GM19324 (cell line): ENCODE measurements around the gene TMEM221.
A peak's percentile ranks its signal among the peaks of the same experiment; 100 is the strongest.

Source experiments
- ATAC-seq: cut with Tn5 transposase; IDR thresholded peaks from one replicate; pipeline ENCODE4 v1.9.1; 2021; ENCODE audit warnings: mild to moderate bottlenecking, moderate library complexity; ENCODE audit not compliant: unreplicated experiment, low FRiP score

TMEM221 gene

DNA sequence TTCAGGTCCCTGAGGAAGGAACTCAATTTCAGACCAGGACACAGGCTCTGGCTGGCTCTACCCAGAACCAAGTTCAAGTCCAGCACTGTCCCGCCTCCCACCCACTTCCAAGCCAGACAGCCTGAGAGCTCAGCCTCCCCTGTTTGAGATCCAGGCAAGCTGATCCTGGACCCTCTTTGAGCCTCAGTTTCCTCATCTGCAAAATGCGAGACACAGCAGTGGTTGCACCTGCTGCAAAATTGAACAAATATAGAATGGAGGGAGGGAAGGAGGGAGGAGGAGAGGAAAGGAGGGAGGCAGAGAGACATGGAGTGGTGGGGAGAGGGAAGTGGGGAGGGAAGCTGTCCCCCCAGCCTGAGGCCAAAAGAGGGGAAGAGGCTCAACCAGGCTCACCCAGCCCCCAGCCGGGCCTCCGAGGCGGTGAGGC, 751 bp downstream of the TMEM221 start:
- ATAC-seq = no peak

- no peak for ATAC-seq
These were observed 2.8 kb downstream of the TMEM221 start for GRCh38 chr19:17445526-17446165.

GRCh38 chr19:17441241-17442021, 7.0 kb downstream of the TMEM221 start:
- no peak for ATAC-seq

DNA sequence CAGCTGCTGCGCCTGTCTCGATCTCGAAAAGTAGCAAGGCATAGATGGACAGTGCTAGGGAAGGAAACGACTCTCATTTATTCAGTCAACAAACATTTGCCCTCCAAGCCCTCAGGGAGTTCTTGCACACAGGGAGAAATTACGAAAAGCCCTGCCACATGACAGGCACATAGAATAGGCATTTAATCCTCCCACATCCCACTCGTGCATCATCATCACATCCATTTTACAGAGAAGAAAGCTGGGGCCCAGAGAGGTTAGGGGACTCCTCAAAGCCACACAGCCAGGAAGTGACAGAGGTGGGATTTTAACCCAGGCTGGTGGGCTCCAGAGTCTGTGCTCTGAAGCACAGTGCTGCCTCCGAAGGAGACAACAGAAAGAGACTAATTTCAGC, 11.6 kb downstream of the TMEM221 start:
- ATAC-seq = no peak

GRCh38 chr19:17436094-17436873, 12.2 kb downstream of the TMEM221 start:
- ATAC-seq = no peak

DNA sequence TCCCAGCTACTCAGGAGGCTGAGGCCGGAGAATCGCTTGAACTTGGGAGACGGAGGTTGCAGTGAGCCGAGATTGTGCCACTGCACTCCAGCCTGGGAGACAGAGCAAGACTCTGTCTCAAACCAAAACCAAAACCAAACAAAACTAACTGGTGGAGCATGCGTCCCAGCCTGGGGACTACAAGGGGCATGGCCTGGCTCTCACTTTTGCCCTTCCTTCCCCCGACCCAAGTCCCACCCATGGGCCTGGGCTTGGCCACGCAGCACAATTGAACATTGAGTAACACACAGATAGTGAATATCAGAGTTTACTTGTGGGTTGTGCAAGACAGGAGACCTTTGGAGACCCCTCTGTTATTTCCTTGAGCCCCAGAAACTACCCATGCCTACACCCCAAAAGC, 13.2 kb downstream of the TMEM221 start:
- ATAC-seq = no peak

DNA sequence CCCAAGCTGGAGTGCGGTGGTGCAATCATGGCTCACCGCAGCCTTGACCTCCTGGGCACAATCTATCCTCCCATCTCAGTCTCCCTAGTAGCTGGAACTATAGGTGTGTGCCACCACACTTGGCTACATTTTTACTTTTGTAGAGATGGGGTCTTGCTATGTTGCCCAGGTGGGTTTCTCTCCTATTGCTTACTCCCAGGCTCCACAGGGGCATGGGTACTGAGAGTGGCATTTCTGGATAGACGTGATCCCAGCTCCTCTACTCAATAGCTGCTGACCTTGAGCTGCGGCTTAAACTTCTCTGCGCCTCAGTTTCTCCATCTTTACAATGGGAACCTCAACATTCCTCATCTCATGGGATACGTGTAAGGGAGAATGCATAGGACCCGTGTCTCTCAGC, 17.1 kb downstream of the TMEM221 start:
- no peak for ATAC-seq

DNA sequence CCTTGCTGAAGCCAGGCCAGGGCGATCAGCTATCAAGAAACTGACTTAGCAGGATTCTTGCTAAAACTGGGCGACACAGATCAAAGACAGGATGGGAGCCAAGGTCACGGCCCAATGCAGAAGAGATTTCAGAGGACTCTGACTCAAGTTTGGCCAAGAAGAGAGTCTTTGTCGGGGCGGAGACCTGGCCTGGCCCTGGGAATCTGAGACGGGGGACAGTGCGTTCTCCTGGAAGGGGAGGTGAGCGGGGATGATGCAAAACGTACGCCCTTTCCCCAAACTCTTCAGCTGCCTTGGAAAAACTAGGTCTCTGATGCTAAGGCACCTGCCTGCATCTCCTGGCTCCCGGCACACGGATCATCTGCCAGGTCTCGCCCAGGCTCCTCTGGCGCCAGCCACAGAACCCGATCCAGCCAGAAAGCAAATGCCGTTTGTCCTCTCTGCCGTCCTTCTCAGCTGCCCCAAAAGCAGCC, 18.8 kb downstream of the TMEM221 start:
- ATAC-seq = no peak

- no peak for ATAC-seq
These were observed 23.6 kb downstream of the TMEM221 start for GRCh38 chr19:17424743-17425365.

DNA sequence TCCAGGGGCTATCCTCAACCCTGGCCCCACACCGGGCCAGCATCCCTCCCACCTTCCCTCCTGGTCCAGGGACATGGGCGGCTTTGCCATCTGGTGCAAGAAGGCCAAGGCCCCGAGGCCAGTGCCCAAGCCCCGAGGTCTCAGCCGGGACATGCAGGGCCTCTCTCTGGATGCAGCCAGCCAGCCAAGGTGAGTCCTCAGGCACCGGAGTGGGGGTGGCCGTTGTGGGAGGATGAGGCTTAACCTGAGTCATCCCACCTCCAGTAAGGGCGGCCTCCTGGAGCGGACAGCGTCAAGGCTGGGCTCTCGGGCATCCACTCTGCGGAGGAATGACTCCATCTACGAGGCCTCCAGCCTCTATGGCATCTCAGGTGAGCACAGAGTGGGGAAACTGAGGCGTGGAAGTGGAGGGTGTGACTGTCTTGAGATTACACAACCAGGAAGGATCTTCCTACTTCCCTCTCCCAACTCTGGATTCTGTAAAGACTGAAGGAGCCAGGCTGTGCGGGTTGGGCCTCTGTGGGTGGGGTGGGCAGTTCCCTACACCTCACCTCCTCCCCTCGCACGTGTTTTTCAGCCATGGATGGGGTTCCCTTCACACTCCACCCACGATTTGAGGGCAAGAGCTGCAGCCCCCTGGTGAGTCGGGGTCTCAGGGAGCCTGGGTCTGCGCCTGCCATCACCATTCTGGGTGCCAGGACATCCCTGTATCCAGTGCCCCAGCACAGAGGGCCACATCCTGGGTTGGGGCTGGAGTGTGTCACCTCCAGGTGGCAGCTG, 24.8 kb downstream of the TMEM221 start:
- no peak for ATAC-seq

DNA sequence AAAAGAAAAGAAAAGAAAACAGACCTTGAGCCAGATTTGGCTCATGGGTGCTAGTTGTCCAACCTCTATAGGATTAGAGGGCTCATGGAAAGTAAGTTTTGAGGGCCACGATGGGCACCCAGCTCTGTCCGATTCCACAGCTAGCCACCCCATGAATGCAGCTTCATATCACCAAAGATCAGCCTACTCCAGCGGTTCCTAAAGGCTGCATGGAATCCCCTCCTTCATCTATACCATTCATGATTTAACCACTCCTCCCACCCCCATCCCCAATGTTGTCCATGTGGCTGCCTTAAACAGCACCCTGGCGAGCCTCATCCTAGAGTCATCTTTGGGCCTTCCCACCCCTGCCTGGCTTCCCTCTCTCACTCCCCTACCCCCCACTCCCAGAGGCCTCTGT, 26.5 kb downstream of the TMEM221 start:
- no peak for ATAC-seq

DNA sequence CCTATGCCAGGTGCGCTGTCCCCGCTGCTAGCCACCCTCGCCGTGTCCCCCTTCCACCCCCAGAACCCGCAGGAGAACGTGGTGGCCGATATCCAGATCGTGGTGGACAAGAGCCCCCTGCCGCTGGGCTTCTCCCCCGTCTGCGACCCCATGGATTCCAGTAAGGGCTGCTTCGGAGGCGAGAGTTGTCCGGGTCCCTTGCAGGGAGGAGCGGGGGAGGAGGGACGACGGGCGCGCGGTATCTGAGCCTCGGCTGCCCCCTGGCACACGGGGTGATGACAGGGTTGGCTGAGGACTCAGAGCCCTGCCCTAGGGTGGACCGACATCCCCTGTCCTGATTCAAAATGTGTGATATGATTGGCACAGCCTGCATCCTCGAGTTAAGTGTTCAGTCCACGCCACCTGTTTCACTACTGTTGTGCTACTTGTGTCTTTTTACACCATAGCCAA, 28.0 kb downstream of the TMEM221 start:
- peak; percentile 14 for ATAC-seq

GRCh38 chr19:17419621-17420474, 28.6 kb downstream of the TMEM221 start, which contains the start of gene MVB12A:
MVB12A (plus strand) TSS chr19:17420047; CDS start chr19:17420136, 89 bp downstream.
- peak; percentile 96 for ATAC-seq

DNA sequence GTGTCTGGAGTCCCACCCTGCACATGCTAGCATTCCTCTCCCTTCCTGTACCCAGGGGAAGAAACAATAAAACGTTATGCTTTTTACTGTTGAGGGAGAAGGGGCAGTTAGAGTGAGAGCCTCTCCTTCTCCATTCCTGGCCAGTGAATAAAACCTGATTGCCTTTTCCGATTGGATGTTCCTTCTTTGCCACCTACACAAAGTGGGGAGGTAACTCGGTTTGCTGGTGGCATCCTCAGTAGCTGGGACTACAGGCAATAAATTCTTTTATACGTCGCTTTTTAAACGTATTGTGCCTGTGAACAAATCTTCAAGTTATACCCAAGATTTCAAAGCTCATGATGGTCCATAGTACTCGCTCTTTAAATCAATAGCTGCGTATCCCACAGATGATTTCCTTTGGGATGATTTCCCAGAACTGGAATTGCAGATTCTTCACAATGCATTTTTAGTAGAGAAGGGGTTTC, 29.3 kb downstream of the TMEM221 start:
- ATAC-seq = no peak

- ATAC-seq = no peak
These were observed 29.8 kb downstream of the TMEM221 start for GRCh38 chr19:17418710-17419109.

GRCh38 chr19:17415121-17415520, 33.3 kb downstream of the TMEM221 start:
- ATAC-seq = no peak

- ATAC-seq = no peak
These were observed 34.4 kb downstream of the TMEM221 start for GRCh38 chr19:17414097-17414496.

DNA sequence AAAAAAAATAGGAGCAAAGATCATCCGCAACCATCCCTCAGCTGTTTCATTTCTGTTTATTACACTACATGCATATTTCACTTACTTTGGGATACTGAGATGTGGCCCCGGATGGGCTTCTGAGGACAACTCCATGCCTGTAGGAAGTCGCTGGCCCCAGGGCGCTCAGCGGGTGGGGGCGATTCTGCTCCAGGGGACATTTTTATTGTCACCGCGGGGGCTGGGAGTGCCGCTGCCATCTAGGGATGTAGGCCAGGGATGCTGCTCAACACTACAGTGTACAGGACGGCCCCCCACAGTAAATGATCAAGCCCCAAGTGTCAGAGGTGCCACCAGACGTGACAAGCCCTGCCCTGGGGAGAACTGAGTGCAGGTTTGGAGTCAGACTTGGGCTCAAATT, 36.7 kb downstream of the TMEM221 start:
- ATAC-seq = no peak

- ATAC-seq = no peak
These were observed 38.5 kb downstream of the TMEM221 start for GRCh38 chr19:17409990-17410389.
